Activated CD4-positive, CD25-positive, alpha-beta regulatory T cell treated with anti-CD3 and anti-CD28 coated beads, Interleukin-2, amount 50 U/mL, for 72 hours (primary cell): ENCODE data around the gene FAAP20.

Experiments
- DNase-seq: peaks from one replicate; pipeline ENCODE4 v3.0.0; 2021

The FAAP20 gene

DNA sequence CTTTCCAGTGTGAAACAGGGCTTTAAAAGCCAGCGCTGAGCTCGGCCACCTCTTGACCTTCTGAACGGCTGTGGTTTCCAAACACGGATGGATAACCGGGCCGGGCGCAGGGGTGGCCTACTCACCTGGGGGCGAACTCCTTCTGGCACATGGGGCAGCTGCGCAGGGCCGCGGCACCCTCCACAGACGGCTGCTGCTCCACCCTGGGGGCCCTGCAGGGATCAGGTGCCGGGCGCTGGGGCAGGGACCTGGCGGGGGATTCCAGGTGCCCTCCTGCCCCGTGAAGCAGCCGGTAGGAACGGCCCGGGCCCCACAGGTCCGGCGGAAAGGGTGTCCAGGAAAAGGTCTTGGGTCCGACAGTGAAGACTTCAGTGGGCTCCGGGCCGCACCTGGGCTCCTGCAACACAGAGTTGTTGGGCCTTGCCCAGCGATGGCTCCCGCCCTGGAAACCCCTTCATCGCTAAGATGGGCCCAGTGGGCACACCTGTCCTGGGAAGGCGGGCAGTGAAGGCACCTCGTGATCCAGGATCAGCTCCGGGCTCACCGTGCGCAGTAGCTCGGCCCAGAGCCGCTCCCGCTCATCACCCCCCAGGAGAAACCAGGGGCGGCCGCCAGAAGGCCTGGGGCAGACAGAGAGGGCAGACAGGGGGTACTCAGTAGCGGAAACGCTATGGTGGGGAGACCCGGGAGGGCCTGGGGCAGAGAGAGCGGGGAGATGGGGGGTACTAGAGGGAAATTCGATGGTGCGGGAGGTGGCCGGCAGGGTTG lies 874 bp downstream of the FAAP20 start:
- no peak for DNase-seq

DNA sequence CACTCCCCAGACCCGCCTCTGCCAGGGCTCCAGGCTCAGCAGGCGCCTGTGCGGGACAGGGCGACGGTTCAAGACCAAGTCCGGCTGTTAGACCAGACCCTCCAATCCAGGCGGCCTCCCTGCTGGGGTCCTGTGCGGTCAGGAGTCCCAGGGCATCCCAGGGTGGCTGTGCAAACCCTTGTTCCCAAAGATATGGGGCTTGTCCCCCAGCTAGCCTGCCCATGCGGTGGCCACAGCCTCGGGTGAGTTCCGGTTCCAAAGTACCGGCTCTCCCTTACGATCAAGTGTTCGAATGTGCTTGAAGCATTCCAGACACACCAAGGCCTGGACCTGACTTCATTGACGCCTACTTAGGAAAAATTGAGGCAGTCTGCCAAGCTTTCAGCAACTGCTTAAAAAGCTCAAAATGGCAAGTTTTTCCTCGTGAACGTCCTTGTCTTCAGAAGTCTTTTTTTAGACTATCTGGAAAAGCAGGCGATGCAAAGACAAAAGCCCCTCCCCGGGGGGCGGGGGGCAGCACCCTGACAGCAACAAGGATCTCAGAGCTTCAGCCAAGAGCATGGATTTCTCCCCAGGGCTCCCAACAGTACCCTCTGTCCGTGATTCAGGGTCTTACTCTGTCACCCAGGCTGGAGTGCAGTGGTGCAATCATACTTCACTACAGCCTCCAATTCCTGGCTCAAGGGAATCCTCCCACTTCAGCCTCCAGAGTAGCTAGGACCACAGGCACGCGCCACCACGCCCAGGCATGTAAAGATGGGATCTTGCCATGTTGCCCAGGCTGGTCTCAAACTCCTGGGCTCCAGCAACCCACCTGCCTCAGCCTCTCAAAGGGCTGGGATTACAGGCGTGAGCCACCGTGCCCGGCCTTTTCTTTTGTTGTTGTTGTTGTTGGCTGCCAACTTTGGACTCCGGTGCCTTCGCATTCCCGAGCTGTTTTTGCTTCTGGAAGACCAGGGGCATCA lies 2.3 kb downstream of the FAAP20 start:
- DNase-seq, result no peak

DNA sequence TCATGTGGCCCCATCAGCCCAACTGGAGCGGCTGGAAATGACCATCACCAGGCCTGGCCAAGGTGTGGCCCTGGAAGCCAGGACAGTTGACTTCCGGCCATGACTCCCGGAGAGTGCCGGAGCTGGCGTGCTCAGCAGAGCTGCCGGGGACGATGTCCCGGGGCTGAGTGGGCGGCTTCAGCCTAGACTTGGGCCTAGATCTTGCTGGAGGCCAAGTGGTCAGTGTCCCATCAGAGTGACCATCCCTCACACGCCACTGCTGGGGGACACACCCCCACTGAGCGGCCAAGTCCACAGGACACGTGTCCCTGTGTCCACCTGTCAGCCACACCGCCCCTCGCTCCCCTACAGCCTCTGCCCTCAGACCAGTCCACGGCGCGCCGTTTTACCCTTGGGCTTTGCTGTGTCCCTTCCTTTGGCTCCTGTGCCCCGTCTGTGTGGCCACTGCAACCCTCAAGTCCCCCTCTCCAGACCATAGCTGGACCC lies 4.0 kb downstream of the FAAP20 start:
- no peak for DNase-seq

GRCh38 chr1:2189459-2190425 lies 4.8 kb downstream of the FAAP20 start:
- DNase-seq, result peak; percentile 87

- no peak for DNase-seq
Observed at GRCh38 chr1:2188336-2188735, 6.2 kb downstream of the FAAP20 start.

- no peak for DNase-seq
Observed at GRCh38 chr1:2187619-2188018, 7.0 kb downstream of the FAAP20 start.

DNA sequence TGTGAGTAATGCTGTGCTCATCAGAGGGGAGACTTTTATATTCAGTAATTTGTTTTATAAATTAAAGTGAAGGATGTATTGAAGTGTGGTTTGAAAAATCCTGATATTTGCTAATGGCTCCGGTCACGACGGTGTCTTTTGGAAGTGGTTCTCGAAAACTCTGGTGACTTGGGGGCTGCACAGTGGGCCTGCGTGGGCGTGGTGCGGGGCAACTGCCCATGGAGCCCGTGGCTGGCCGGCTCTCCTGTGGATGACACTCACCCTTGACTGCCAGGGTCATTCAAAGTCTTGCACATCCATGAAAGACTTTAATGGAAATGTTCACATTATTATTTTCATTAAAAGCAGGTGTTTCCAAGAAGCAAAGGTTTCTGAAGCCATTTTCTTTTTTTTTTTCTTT lies 7.7 kb downstream of the FAAP20 start:
- DNase-seq, result no peak

DNA sequence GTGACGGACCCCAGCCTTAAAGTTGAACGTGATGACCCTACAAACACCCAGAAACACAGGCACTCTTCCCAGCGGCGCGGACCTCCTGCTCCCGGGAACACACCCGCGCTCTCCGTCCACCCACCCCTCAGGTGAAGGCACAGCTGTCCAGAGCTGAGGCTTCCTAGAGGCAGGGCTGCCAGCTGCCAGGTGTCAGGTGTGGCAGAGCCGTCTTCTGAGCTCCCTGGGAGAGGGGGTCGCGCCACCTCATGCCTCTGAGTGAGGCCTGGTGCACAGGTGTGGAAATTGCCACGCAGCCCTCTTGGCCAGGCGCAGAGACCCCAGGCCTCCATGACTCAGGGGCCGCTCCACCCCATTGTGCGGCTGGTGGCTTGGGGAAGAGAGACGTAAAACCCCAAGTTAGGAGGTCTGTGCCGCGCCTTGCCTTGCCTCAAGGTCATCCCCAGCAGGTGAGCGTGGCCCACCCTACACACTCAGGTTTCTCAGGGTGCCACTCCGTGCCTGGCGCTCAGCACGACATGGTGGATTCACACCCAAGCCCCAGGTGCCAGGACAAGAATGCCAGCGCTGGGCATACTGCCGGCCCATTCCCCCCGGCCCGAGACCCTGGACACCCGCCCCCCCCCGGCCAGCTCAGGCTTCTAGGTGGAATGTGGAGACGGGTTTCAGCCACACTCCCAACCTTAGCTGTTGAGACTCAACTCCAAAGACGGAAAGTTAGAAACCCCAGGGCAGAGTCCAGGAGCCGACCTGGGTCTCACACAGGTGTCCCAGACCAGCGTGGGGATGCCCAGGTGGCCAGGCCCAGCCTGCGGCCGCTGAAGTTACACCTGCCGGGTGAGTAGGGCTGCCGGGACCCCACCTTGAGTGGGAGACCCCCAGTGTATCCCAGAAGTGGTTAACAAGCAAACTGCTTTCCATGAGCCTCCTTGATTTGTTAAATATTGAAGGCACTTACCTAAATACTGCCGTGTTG lies 8.4 kb downstream of the FAAP20 start:
- DNase-seq, result no peak

DNA sequence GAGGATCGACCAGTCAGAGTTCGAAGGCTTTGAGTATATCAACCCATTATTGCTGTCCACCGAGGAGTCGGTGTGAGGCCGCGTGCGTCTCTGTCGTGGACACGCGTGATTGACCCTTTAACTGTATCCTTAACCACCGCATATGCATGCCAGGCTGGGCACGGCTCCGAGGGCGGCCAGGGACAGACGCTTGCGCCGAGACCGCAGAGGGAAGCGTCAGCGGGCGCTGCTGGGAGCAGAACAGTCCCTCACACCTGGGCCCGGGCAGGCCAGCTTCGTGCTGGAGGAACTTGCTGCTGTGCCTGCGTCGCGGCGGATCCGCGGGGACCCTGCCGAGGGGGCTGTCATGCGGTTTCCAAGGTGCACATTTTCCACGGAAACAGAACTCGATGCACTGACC lies 9.6 kb downstream of the FAAP20 start:
- DNase-seq, result no peak

DNA sequence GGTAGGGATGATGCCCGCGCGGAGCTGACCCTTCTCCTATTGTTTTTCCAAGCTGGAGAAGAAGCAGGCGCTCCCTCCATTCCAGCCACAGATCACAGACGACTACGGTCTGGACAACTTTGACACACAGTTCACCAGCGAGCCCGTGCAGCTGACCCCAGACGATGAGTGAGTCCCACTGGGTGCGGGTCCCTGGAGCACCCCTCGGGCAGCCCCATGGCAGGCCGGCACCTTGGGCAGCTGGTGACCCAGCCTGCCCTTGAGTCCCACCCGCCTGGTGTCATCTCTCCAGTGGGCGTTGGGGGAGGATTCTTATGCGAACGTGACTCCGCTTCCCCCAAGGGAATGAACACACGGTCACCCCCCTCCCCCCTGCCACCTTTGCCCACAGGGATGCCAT lies 10.0 kb downstream of the FAAP20 start:
- no peak for DNase-seq

- no peak for DNase-seq
Observed at GRCh38 chr1:2183937-2184334, 10.6 kb downstream of the FAAP20 start.

- DNase-seq, result no peak
Observed at GRCh38 chr1:2182376-2182775, 12.2 kb downstream of the FAAP20 start.

DNA sequence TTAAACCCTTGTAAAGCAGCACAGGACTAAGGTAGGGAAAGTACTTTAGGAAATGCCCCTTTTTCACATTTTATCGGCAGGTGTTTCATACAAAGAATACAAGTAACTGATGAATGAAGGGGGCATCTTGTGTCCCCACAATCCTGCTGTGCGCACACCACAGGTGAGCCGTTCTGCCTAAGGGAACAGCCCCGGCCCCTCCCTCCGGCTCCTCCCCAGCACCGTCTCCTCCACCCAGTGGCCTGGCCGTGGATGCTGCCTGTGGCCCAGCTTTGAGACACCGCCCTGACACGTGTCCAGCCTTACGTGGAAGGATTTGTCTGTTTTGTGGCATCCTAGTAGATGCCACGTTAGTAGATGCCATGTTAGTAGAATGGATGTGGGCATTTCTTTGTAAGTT lies 12.8 kb downstream of the FAAP20 start:
- DNase-seq, result no peak

GRCh38 chr1:2181271-2181670 lies 13.3 kb downstream of the FAAP20 start:
- DNase-seq, result no peak

GRCh38 chr1:2180297-2181245 lies 14.0 kb downstream of the FAAP20 start:
- no peak for DNase-seq

- DNase-seq, result no peak
Observed at GRCh38 chr1:2179283-2180013, 15.1 kb downstream of the FAAP20 start.

GRCh38 chr1:2178875-2179274 lies 15.7 kb downstream of the FAAP20 start:
- no peak for DNase-seq

GRCh38 chr1:2177946-2178538 lies 16.5 kb downstream of the FAAP20 start:
- DNase-seq, result no peak

- no peak for DNase-seq
Observed at GRCh38 chr1:2177541-2177940, 17.0 kb downstream of the FAAP20 start.
